RPMI7951 (cell line): ENCODE data around the gene FUBP1. TPM values are rescaled to one million over a fixed set of nuclear protein-coding genes. Genes with fewer than 3 reads are reported as not detected.
A peak's percentile ranks its signal among the peaks of the same experiment; 100 is the strongest.
"Not testable (repeated sequence)": the region's sequence is repeated elsewhere in the genome, so short reads cannot be mapped to it uniquely, and the experiment has no call there.

Source experiments
- DNase-seq: peaks from one replicate; pipeline ENCODE4 v3.0.0-alpha.2; 2012; ENCODE audit warnings: low read depth
- total RNA-seq: library from RNA; depleted of rRNA; stranded (reverse); fragments of >200 nt; shearing (Covaris generic); gene quantifications from 2 replicates; pipeline ENCODE4 v1.2.3, GENCODE V29; 2014; rRNA removed

Gene FUBP1, protein sequence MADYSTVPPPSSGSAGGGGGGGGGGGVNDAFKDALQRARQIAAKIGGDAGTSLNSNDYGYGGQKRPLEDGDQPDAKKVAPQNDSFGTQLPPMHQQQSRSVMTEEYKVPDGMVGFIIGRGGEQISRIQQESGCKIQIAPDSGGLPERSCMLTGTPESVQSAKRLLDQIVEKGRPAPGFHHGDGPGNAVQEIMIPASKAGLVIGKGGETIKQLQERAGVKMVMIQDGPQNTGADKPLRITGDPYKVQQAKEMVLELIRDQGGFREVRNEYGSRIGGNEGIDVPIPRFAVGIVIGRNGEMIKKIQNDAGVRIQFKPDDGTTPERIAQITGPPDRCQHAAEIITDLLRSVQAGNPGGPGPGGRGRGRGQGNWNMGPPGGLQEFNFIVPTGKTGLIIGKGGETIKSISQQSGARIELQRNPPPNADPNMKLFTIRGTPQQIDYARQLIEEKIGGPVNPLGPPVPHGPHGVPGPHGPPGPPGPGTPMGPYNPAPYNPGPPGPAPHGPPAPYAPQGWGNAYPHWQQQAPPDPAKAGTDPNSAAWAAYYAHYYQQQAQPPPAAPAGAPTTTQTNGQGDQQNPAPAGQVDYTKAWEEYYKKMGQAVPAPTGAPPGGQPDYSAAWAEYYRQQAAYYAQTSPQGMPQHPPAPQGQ
- total RNA-seq, result 72.6 and 80.1 TPM in 2 replicates

DNA sequence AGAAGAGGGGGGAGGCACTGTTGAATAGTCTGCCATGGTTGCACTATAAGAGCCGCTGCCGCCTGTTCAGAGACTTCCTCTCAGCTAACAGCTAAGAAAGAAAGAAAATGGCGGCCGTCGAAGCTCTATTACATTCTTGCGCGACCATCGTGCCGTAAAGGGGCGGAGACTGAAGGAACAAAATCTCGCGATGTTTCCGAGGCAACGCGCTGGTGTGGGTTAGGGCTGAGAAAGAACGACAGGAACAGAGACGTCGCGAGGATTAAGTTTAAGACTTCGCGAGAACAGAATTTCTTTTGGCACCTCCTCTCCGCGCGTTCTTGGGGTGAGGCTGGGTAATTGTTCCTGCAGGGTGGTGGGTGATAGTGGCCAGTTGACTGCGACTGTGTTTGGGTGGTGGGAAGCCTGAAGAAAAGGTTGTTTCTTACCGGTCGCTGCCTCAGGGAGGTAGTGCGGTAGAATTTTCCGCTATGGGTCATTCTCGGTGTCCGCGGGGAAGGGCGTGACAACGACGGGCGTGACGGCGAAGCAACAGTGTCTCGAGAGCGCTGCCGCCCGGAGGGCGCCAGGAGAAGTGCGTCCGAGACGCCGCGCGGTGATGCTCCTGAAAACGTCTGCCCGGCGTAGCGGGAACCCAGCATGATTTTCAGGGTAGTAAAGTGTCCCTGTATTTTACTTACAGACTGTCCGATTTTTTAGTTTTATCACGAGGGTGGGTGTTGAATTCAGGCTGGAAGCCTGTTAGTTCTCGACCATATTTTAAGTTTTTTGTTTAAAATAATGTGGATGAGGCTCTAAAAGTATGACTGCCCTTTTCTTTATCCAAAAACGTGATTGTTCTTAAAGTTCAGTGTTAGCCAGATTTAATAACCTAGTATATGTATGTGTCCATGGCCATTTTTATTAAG lies at the start of gene FUBP1:
Gene FUBP1 (minus strand): TSS at position 104 of the 908 bp plus-strand sequence. CDS start 68 bp downstream, at position 36.
- peak; percentile 98 for DNase-seq

GRCh38 chr1:78021134-78021533 lies 42.3 kb upstream of the FUBP1 start:
- DNase-seq, result not testable (repeated sequence)

GRCh38 chr1:78019024-78019423 lies 40.2 kb upstream of the FUBP1 start:
- DNase-seq, result no peak

DNA sequence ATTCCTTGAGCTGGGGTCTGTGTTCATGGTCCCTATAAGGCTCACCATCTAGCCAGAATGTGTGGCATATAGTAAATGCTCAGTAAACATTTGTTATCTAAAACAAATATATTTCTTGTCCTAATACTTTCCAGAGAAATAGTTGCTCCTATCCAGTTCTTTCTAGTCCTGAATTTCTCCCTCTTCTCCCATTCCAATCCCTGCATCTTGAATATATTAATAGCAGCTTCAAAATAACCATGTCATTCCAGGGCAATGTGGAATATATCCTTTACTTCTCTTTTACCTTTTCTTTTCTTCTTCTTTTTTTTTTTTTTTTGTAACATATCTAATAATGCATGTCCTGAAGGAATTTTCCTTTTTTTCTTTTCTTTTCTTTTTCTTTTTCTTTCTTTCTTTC lies 36.3 kb upstream of the FUBP1 start:
- DNase-seq, result no peak

DNA sequence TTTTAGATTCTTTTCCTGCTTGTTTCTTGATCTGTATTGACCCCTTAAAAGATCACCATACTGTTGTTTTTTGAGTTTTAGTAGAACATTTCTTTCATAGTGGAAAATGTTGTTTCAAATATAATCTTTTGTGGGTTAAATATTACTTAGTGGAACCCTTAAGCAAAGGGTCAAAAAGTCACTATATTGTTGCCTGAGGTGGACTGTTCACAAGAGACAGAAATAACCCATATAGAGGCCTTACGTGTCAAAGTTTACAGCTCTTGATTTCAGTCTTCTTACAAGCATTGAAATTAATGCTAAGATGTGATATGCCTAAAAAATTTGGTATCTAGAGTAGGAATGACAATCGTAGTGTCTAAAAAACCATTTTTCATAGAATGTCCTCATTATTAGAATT lies 32.2 kb upstream of the FUBP1 start:
- DNase-seq, result no peak

DNA sequence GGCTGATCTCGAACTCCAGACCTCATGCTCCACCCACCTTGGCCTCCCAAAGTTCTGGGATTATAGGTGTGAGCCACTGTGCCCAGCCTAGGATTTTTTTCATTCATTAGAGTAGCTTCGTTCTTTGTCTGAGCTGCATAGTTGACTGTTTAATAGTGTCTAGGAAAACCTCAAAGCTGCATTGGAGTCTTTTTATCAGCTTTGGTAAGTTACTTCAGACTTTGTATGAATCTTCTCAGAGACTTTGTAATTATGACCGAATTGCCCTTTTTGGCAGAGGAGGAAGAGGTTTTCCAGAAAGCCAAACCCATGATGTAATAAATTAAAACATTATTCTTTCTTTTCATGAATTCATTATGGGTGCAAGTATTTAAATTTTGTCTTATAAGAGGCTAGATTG lies 31.0 kb upstream of the FUBP1 start:
- peak; percentile 31 for DNase-seq

- no peak for DNase-seq
Observed at GRCh38 chr1:78009276-78009675, 30.4 kb upstream of the FUBP1 start.

GRCh38 chr1:78007677-78008341 lies 28.9 kb upstream of the FUBP1 start:
- no peak for DNase-seq

DNA sequence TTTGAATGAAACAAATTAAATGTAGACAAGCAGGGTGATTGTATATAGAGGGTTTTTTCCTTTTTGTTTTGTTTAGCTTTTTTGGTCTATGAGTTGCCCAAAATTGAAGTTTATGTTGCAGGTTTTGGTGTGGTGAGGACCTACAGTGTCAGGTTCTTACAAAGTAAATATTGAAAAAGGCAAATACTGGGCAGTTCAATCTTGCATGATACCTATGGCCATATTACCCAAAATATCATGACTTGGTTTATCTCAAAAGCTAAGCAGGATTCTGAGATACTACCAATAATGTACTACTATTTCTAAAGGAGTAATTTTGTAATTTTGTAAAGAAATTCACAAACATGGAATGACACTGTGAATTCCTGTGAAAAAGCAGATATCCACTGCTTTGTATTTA lies 27.6 kb upstream of the FUBP1 start:
- DNase-seq, result no peak

- peak; percentile 80 for DNase-seq
Observed at GRCh38 chr1:78005755-78006154, 26.9 kb upstream of the FUBP1 start.

GRCh38 chr1:78005448-78005722 lies 26.5 kb upstream of the FUBP1 start:
- no peak for DNase-seq

DNA sequence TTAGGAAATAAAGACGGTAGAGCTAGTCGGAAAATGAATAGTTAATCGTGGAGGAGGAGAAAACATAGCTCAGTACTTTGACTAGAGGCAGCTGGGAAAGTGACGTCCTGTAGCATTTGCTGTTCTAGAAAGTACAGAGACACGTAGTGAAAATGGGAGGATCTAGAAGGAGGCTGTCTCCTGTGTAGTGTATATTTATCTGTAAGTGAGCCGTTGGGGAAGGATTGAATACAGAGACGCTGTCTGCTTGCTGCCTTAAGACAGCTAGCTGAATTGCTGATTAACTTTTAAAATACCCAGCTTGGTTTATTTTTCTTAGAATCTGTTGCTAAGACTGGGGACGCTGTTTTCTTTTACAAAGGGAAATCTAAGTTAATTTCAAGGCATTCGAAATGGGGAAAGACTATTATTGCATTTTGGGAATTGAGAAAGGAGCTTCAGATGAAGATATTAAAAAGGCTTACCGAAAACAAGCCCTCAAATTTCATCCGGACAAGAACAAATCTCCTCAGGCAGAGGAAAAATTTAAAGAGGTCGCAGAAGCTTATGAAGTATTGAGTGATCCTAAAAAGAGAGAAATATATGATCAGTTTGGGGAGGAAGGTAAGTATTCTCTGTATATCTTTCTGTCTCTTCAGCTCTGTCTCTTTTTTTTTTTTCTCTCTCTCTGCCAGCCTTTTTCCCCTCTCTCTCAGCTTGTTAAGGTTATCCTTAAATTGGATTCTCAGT lies 26.0 kb upstream of the FUBP1 start, which contains the start of gene DNAJB4:
Gene DNAJB4 (plus strand): TSS at position 221 of the 729 bp plus-strand sequence. CDS start 172 bp downstream, at position 393.
- peak; percentile 98 for DNase-seq

- peak; percentile 89 for DNase-seq
Observed at GRCh38 chr1:78003882-78004718, 25.2 kb upstream of the FUBP1 start.

GRCh38 chr1:78003070-78003746 lies 24.3 kb upstream of the FUBP1 start:
- DNase-seq, result peak; percentile 20

GRCh38 chr1:78000536-78000935 lies 21.7 kb upstream of the FUBP1 start:
- DNase-seq, result not testable (repeated sequence)

DNA sequence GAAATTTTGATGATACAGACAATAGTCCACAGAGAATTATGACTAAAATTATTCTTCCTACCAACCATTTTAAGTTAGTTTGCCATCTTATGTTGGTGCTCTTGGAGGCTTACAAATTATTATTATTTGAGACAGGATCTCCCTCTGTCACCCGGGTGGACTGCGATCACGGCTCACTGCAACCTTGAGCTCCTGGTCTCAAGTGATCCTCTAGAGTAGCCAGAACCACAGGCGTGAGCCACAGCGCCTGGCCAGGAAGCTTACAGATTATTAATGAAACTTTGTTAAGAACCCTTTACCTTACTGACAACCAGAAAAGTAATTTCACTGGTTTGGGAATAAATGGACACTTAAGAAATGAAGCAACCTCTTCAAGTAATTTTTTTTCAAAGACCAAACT lies 17.9 kb upstream of the FUBP1 start:
- DNase-seq, result no peak

GRCh38 chr1:77994117-77994705 lies 15.3 kb upstream of the FUBP1 start:
- no peak for DNase-seq

GRCh38 chr1:77991638-77992037 lies 12.8 kb upstream of the FUBP1 start:
- DNase-seq, result no peak

- DNase-seq, result no peak
Observed at GRCh38 chr1:77990629-77991204, 11.8 kb upstream of the FUBP1 start.
